ENCODE measurements around the gene PREB.
"Not testable (repeated sequence)": the region's sequence is repeated elsewhere in the genome, so short reads cannot be mapped to it uniquely, and the experiment has no call there.

Gene PREB

DNA sequence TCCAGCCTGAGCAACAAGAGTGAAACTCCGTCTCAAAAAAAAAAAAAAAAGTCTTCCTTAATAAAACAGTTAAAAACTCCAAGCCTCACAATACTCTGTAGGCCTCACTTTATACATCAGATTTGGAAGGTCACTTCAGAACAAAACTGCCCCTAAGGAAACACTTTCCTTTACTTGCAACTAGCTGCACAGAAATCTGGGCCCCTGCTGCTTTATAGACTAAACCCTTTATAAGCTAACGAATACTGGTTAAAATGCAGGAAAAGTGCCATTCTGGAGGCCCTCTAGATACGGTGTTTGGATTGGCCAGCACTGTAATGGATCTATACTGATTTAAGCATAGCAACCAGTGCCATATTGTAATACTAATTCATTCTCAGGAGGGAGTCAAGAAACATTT lies 9.3 kb downstream of the PREB start:
- DNase-seq = no peak

DNA sequence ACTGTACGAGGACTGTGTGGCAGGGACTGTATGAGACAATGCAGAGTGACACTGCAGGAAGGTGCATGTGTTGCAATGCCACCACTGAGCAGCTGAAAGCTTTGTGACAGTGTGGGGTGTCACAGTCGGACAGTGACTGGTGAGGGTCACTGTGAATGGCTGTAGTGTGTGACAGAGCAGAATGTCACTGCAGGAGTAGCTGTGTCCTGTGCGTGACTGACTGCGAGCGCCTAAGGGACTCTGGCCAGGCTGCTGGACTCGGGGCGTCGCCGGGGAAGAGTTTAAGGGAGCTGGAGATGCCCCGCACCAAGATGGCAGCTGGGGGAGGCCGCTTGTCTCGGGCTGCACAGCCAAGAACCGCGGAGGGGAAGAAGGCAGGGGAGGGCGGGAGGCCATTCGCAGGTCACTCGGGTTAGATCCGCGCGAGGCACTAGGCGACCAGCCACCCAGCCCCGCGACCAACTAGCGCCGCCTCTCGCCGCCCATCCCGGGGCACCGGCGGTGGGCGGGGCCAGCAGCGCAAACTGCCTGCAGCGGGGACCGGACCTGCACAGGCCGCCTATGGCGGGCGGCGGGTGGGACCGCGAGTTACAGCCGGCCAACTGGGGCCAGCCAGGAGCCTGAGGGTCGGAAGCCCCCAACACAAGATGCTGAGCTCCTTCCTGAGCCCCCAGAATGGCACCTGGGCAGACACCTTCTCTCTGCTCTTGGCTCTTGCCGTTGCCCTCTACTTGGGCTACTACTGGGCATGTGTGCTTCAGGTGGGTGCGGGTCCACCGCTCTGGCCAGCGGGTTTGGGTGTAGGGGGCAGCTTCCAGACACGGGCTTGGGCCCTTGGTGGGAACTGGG lies 10.9 kb downstream of the PREB start, which contains the start of gene ABHD1:
Gene ABHD1 (plus strand): TSS at position 514 of the 849 bp plus-strand sequence. CDS start 134 bp downstream, at position 648.
- DNase-seq = peak; percentile 56

DNA sequence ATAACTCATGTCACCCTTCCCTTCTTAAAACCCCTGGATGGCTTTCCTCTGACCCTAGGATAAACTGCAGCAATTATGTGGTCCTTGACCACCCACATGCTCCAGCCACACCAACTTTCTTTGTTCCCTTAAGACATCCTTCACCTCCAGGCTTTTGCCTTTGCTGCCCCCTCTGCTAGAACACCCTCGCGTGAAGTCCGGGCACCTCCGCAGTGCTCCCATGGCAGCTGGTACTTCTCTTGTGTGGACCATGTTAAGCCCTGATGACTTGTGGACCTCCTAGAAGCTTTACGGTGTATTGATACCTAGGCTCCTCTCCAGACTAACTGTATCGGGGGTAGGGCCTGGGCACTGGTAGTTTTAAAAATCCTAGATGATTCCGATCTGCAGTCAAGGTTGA lies 11.6 kb downstream of the PREB start:
- no peak for DNase-seq

DNA sequence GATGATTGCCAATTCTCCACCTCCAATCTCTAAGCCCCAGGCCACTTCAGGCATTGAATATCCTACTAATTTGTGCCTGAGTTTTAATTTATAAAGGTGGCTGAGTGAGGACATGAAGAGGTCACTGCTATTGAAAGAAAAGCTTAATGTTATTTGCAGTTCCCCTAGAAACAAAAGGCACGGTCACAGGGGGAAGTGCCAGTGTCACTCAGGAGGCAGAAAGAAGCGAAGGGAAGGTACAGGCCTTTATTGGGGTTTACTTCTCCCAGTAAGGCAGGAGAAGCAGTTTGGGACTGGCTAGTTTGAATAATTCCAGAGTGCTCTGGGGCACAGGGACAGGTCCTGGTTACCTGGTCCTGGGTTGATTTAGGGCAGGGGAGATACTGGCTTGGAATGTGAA lies 12.5 kb downstream of the PREB start:
- DNase-seq = no peak

DNA sequence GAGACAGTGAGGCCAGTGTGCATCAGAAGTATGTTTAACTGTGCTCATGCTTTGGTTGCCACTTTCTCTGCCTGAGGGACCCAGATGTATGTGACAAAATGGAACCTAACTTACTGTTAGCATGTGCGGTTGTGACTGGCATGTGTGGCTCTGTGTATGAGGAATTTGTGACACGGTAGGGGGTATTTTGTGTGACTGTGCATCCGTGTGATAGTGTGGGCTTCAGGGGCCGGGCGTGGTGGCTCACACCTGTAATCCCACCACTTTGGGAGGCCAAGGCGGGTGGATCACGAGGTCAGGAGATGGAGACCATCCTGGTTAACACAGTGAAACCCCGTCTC lies 15.1 kb downstream of the PREB start:
- not testable (repeated sequence) for DNase-seq

DNA sequence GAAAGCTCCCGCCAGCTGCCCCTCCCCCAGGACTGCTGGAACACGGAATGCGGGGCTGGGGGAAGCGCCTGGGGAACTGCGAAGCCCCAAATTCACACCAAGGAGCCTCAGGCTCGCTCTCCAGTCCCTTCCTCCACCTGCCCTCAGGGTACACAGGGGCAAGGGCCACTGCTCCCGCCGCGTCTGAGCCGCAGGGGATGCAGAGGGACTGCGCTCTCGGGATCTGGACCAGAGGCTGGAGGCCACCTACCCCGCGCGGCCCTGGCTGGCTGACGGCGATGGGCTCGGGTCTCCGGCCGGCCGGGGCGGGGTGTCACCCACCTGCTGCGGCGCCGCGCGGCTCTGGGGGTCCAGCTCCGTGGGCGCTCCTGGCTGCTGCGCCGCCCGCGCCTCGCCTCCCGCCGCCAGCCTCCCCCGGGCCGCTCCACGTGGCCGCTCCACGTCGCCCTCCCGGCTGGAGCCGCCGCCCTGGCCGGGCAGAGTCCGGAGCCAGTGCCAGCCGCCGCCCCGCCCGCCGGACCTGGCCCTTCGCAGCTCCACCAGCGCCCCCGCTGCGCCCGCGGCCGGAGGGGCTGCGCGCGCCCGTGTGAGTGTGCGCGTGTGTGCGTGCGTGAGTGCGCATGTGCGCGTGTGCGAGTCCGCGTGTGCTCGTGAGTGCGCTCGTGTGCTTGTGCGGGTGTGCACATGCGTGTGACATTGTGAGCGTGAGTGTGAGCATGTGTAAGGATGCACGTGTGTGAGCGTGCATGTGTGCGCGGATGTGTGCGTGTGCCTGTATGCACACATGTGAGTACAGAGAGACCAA lies 15.7 kb downstream of the PREB start, which contains the start of gene CGREF1:
Gene CGREF1 (minus strand): TSS at position 604 of the 805 bp plus-strand sequence. CDS start 14,762 bp downstream, outside the sequence.
- no peak for DNase-seq

DNA sequence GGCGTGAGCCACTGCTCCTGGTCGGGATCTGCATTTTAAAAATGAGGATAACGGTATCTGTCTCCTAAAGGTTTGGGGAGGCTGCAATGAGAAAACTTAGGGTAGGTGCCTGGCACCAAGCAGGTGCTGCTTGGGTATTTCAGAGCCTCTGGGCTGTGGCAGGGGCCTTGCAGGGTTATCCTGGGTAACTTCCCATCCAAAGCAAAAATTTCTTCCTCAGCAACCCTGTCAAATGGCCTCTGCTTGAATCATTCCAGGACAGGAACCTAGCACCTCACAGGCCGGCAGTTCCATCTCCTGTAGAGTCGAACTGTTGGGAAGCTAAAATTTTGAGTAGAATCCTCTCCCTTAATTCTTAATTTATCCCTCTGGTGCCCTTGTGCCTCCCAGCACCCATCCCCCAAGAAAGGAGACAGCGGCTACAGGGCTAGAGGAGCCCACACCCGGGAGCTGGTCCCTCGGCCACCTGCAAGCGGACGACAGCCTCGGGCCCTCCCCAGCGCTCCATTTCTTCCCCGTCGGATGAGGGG lies 16.4 kb downstream of the PREB start:
- no peak for DNase-seq

DNA sequence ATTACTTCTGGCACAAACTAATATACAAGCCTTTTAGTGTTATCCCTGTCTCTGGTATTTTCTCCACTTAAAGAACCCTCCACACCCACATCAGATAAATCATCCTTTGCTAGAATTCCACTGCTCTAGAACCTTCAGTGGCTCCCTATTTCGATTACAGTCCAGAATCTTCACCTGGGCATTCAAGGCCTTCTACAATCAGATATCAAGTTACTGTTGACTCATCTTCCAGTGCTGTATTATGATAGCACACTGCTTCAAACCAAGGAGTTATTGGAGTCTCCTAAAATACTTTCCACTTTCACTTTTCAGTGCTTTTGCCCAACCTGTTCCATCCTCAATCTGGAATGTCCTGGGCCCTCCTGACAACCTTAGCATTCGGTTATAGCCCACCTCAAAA lies 18.9 kb downstream of the PREB start:
- DNase-seq = no peak

DNA sequence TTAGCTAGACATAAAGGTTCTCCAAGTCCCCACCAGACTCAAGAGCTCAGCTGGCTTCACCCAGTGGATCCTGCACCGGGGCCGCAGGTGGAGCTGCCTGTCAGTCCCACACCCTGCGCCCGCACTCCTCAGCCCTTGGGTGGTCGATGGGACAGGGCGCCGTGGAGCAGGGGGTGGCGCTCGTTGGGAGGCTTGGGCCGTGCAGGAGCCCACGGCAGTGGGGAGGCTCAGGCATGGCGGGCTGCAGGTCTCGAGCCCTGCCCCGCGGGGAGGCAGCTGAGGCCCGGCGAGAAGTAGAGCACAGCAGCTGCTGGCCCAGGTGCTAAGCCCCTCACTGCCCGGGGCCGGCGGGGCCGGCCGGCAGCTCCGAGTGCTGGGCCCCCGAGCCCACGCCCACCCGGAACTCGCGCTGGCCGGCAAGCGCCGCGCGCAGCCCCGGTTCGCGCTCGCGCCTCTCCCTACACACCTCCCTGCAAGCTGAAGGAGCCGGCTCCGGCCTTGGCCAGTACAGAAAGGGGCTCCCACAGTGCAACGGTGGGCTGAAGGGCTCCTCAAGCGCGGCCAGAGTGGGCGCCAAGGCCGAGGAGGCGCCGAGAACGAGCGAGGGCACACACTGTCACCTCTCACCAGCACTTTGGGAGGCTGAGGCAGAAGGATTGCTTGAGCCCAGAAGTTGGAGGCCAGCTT lies 22.9 kb downstream of the PREB start:
- DNase-seq = not testable (repeated sequence)

DNA sequence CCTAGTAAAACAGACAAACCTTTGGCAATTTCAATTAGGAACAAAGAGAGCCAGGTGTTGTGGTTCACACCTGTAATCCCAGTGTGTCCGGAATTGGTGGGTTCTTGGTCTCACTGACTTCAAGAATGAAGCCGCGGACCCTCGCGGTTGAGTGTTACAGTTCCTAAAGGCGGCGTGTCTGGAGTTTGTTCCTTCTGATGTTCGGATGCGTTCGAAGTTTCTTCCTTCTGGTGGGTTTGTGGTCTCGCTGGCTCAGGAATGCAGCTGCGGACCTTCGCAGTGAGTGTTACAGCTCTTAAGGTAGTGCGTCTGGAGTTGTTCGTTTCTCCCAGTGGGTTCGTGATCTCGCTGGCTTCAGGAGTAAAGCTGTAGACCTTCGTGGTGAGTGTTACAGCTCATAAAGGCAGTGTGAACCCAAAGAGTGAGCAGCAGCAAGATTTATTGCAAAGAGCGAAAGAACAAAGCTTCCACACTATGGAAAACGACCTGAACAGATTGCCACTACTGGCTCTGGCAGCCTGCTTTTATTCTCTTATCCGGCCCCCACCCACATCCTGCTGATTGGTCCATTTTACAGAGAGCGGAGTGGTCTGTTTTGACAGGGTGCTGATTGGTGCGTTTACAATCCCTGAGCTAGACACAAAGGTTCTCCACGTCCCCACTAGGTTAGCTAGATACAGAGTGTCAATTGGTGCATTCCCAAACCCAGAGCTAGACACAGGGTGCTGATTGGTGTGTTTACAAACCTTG lies 23.7 kb downstream of the PREB start:
- not testable (repeated sequence) for DNase-seq

DNA sequence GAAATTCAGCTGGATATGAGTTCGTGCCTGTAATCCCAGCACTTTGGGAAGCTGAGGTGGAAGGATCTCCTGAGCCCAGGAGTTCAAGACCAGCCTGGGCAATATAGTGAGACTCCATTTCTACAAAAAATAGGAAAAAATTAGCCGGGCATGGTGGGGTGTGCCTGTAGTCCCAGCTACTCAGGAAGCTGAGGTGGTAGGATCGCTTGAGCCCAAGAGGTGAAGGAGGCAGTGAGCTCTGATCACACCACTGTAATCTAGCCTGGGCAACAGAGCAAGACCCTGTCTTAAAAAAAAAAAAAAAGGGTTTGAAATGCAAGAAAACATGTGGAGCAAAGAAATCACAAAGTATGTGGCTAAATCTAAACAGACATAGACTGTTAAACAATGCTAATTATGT lies 25.4 kb downstream of the PREB start:
- no peak for DNase-seq

DNA sequence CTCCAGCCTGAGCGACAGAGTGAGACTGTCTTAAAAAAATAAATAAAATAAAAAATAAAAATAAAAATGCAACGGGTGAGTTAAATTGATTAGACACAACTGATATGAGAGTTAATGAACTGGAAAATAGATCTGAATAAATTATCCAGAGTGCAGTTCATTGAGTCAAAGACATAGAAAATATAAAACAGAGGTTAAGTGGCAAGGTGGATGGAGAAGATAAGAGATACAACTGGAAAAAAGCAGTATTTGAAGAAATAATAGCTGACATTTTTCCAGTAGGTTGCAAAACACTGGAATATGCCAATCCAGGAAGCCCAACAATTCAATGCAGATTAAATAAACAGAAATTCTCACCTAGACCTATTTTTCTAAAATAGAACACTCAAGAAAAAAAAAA lies 26.2 kb downstream of the PREB start:
- no peak for DNase-seq

DNA sequence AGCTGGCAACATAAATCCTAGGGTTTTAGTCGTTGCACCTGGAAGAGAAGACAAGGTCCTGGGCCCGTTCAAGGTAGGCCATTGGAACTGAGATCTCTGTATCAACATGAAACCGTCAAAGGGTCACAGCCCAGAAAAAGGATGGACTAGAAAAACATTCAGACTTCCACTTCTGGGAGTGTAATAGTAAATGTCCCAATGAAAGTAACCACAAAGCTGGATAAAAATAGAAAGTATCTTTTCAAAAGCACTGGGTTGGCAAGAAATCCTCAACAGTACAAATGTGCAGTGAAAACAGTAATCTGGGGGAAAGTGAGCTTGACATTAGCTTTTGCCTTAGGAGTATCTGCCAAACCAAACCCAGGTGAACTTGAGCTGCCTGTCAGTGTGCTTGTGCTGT lies 28.5 kb downstream of the PREB start:
- no peak for DNase-seq

DNA sequence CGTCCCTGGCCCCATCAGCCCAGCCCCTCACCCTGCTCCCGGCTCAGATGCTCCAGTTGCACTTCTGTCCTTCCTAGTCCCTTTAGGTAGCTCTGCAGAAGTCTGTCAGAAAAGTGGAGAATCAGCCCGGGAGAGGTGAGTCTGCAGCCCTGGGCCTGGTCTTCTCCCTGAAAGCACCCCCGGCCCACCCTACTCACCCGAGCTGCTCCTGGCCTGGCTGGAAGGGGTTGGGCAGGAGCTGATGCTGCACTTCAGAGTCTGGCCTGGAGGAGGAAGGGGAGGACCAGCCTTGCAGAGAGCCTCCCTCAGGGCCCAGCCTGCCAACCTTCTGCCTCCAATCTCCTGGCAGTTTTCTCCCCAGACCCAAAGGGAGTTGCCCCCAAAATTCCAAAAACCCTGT lies 32.1 kb downstream of the PREB start:
- no peak for DNase-seq

DNA sequence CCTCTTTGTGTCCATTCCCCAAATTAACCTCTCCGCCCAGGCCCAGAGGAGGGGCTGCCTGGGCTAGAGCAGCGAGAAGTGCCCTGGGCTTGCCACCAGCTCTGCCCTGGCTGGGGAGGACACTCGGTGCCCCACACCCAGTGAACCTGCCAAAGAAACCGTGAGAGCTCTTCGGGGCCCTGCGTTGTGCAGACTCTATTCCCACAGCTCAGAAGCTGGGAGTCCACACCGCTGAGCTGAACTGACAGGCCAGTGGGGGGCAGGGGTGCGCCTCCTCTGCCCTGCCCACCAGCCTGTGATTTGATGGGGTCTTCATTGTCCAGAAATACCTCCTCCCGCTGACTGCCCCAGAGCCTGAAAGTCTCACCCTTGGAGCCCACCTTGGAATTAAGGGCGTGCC lies 34.4 kb downstream of the PREB start:
- DNase-seq = no peak

DNA sequence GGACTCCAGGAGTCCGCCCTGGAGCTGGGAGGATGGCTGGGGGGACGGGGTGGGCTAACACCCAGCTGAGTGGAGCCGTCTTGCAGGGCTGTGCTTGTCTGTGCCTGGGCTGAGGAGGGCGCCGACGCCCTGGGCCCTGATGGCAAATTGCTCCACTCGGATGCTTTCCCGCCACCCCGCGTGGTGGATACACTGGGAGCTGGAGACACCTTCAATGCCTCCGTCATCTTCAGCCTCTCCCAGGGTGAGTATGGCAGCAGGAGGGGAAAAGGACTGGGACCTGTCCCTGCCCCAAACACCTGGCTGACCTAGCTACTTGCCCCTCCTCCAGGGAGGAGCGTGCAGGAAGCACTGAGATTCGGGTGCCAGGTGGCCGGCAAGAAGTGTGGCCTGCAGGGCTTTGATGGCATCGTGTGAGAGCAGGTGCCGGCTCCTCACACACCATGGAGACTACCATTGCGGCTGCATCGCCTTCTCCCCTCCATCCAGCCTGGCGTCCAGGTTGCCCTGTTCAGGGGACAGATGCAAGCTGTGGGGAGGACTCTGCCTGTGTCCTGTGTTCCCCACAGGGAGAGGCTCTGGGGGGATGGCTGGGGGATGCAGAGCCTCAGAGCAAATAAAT lies 35.0 kb downstream of the PREB start:
- no peak for DNase-seq

DNA sequence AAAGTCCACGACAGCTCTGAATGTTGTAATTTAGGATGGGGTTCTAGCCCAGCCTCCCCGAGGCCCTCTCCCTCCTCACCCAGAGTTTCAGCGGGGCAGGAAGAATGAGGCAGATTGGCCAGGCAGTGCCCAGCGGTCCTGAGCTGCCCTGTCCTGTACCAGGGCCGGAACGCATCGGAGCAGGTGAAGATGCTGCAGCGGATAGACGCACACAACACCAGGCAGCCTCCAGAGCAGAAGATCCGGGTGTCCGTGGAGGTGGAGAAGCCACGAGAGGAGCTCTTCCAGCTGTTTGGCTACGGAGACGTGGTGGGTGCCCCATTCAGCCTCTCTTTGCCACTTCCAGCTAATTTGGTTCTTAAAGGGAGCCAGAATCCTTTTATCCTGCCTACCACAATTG lies 37.1 kb downstream of the PREB start:
- no peak for DNase-seq

DNA sequence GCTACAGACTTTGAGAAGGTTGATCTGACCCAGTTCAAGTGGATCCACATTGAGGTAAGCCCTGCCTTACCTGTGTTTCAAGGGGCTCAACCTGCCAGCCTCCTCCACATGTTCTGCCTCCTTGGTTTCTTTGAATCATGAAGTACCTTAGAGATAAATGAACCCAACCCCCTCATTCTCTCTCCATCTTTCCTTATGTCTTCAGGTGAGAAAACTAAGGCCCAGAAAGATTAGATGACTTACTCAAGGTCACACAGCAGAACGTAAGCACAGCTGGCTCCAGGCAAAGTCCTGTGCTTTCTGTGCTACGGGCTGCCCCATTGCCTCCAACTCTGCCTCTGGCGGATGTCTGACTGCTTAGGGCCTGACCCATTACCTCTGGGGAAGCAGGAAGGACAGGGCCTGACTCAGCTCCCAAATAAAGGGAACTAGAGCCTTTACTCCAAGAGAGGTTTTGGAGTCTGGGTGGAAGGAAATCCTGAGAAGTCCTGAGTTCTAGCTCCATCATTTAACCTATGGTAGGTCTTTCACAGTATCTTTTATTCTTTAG lies 37.6 kb downstream of the PREB start:
- no peak for DNase-seq

DNA sequence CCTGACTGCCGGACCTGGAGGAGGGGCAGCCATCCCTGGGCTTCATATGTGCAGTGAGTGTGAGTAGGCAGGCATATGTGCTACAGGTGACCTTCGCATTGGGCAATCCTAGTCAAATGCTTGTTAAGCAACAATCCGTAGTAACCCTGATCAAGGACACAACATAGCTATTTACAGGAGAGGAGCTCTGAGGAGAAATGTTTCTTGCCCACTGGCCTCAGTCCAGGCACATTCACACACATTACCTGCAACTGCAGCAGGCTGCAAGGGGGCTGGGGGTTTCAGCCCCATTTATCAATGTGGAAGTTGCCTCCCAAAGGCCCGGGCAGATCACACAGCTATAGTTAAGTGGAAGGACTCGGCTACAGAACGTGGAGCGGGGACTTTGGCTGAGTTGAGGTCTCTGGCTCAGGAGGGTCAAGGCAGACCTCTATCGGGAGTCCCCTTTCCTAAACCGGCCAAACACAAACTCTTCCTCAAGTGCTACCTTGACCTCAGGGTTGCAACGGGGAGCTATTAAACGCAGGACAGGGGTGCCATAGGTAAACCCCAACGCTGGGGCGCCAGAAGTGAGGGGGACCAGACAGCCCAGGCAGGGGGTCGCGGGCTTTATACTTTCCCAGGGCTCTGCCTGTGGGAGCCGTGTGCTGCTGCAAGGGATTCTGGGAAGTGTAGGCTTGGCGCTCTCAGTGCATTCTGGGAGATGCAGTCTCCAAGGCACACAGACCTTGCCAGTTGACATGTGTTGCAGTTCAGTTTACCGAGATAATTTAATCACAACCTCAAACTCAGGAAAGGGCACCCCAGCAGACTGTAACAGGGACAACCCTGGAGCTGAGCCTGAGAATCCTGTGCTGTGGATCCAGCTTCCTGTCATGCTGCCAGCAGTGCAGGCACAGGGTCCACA lies 38.4 kb downstream of the PREB start:
- DNase-seq = no peak

DNA sequence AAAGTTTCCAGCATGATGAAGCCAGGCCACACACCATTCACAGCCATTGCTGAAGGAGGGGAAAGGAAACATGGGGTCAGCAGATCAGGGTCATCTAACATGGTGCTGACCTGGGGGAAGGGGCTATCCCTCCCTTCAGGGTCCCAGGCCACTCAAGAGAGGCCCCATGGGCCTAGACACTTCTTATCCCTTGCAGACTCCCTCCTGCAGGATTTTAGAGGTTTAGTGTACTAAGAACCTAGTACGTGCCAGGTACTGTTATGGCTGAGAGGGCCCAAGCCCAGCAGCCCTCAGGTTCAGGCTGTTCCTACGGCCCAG lies 39.0 kb downstream of the PREB start:
- no peak for DNase-seq
